ENCODE results near the gene LHFPL6. TPM values are rescaled to one million over a fixed set of nuclear protein-coding genes. Genes with fewer than 3 reads are reported as not detected.

LHFPL6 gene
- total and polyA plus RNA-seq, 10 of the 15 experiments (the other 5 are each of a cell fraction or from before 2014, with no cell fraction given), result 0.11 to 4.6 (median 0.41) TPM

DNA sequence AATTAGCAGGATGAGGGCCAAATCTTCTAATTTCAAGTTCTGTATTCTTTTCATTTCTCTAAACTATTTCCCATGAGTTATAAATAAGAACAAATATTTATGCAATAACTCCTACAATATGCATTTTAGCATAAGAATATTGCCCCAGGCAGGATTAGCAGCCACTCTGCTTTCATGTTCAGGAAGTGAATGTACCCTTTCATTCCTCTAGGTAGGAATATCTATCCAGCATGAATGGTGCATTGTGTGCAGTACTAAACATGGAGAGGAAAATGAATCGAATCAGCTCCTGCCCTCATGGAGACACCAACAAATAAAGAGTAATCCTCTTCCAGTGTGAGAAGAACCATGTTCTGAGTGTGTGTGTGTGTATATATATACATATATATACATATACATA, 41.0 kb downstream of the LHFPL6 start (continued):
- TF ChIP-seq, protein P1, sequence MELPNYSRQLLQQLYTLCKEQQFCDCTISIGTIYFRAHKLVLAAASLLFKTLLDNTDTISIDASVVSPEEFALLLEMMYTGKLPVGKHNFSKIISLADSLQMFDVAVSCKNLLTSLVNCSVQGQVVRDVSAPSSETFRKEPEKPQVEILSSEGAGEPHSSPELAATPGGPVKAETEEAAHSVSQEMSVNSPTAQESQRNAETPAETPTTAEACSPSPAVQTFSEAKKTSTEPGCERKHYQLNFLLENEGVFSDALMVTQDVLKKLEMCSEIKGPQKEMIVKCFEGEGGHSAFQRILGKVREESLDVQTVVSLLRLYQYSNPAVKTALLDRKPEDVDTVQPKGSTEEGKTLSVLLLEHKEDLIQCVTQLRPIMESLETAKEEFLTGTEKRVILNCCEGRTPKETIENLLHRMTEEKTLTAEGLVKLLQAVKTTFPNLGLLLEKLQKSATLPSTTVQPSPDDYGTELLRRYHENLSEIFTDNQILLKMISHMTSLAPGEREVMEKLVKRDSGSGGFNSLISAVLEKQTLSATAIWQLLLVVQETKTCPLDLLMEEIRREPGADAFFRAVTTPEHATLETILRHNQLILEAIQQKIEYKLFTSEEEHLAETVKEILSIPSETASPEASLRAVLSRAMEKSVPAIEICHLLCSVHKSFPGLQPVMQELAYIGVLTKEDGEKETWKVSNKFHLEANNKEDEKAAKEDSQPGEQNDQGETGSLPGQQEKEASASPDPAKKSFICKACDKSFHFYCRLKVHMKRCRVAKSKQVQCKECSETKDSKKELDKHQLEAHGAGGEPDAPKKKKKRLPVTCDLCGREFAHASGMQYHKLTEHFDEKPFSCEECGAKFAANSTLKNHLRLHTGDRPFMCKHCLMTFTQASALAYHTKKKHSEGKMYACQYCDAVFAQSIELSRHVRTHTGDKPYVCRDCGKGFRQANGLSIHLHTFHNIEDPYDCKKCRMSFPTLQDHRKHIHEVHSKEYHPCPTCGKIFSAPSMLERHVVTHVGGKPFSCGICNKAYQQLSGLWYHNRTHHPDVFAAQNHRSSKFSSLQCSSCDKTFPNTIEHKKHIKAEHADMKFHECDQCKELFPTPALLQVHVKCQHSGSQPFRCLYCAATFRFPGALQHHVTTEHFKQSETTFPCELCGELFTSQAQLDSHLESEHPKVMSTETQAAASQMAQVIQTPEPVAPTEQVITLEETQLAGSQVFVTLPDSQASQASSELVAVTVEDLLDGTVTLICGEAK (IDR thresholded peaks at IDR 0.05; ENCODE audit: borderline replicate concordance), result no peak

- BruUV-seq (replicated peaks), result no TSS peak
- Histone ChIP-seq H3K27ac (ENCODE audit: control insufficient read depth, insufficient read depth) (no peak overlapping the region), H3K36me3 (ENCODE audit: control insufficient read depth in 2 of 2, insufficient read depth in 2 of 2, low read length in 1 of 2) (no peaks in the 10 kb centered on the region), H3K4me3 (no peak overlapping the region), H4K20me1 (ENCODE audit: control insufficient read depth, insufficient read depth) (no peaks in the 10 kb centered on the region), H2AFZ (ENCODE audit: control insufficient read depth, low read depth, low read length) (no peak overlapping the region), H3K27me3 (replicated peaks in 1 of 2; ENCODE audit: control insufficient read depth in 2 of 2, insufficient read depth in 2 of 2, low read length in 1 of 2) (no peaks in the 10 kb centered on the region), H3K4me2 (ENCODE audit: control insufficient read depth, insufficient read depth) (no peak overlapping the region), H3K4me1 (ENCODE audit: control insufficient read depth, insufficient read depth, low read length) (no peaks in the 10 kb centered on the region), H3K9ac (ENCODE audit: control insufficient read depth, insufficient read depth, low read length) (no peak overlapping the region), H3K9me3 (replicated peaks; ENCODE audit: control insufficient read depth, insufficient read depth, low read length) (no peaks in the 10 kb centered on the region), H3K79me2 (ENCODE audit: control insufficient read depth, insufficient read depth, low read length) (no peaks in the 10 kb centered on the region)
- ChIA-PET POLR2A (interaction anchor here (0.5 kb wide), 2 partner anchors 38 to 40 kb away, joined by 3 read pairs; no protein-coding TSS in a partner anchor), RAD21 (ENCODE audit: unreplicated experiment) (no interaction called here), CTCF (no interaction called here), SMC1A (ENCODE audit: uncharacterized antibody, unreplicated experiment) (interaction anchor here (1.1 kb wide), 1 partner anchor 108 kb away, joined by 5 read pairs; no protein-coding TSS in a partner anchor)
- FAIRE-seq, result no peak
- no peak for DNase-seq (ENCODE audit: low read depth, low spot score)
- no peak for ATAC-seq
- intact Hi-C loops (cut with micrococcal nuclease; ENCODE audit: unreplicated experiment), result no loop called here
- WGBS (ENCODE audit: insufficient coverage, insufficient replicate concordance, low lambda C conversion rate, missing lambda C conversion rate), result 38% methylated on average over 3 of the region's 3 CpGs
- in situ Hi-C loops (cut with MboI), result no loop called here
- no peak for TF ChIP-seq ATF7 (IDR thresholded peaks at IDR 0.05; ENCODE audit: low read depth)
- no peak for TF ChIP-seq ZNF274 (IDR thresholded peaks at IDR 0.05; ENCODE audit: insufficient read depth, insufficient read length)
- TF ChIP-seq BACH1 (IDR thresholded peaks at IDR 0.05; ENCODE audit: borderline replicate concordance), result no peak
- TF ChIP-seq SREBF1 (IDR thresholded peaks at IDR 0.05; ENCODE audit: low read length), result no peak
- TF ChIP-seq, protein P2, sequence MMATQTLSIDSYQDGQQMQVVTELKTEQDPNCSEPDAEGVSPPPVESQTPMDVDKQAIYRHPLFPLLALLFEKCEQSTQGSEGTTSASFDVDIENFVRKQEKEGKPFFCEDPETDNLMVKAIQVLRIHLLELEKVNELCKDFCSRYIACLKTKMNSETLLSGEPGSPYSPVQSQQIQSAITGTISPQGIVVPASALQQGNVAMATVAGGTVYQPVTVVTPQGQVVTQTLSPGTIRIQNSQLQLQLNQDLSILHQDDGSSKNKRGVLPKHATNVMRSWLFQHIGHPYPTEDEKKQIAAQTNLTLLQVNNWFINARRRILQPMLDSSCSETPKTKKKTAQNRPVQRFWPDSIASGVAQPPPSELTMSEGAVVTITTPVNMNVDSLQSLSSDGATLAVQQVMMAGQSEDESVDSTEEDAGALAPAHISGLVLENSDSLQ (IDR thresholded peaks at IDR 0.05), result no peak
- TF ChIP-seq POU2F2 (IDR thresholded peaks at IDR 0.05; ENCODE audit: borderline replicate concordance, low read depth, low read length), result no peak
- TF ChIP-seq NFIC (IDR thresholded peaks at IDR 0.05; ENCODE audit: low read depth, low read length), result no peak
- no peak for TF ChIP-seq ZNF217 (IDR thresholded peaks at IDR 0.05)
- TF ChIP-seq, protein P3, sequence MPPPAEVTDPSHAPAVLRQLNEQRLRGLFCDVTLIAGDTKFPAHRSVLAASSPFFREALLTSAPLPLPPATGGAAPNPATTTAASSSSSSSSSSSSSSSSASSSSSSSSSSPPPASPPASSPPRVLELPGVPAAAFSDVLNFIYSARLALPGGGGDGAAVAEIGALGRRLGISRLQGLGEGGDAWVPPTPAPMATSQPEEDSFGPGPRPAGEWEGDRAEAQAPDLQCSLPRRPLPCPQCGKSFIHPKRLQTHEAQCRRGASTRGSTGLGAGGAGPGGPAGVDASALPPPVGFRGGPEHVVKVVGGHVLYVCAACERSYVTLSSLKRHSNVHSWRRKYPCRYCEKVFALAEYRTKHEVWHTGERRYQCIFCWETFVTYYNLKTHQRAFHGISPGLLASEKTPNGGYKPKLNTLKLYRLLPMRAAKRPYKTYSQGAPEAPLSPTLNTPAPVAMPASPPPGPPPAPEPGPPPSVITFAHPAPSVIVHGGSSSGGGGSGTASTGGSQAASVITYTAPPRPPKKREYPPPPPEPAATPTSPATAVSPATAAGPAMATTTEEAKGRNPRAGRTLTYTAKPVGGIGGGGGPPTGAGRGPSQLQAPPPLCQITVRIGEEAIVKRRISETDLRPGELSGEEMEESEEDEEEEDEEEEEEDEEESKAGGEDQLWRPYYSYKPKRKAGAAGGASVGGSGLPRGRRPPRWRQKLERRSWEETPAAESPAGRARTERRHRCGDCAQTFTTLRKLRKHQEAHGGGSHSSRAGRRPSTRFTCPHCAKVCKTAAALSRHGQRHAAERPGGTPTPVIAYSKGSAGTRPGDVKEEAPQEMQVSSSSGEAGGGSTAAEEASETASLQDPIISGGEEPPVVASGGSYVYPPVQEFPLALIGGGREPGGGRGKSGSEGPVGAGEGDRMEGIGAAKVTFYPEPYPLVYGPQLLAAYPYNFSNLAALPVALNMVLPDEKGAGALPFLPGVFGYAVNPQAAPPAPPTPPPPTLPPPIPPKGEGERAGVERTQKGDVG (CRISPR knock-in tag; IDR thresholded peaks at IDR 0.05), result no peak
- TF ChIP-seq SMAD1 (IDR thresholded peaks at IDR 0.05; ENCODE audit: low read depth, partially characterized antibody), result no peak
- no peak for TF ChIP-seq E2F4 (IDR thresholded peaks at IDR 0.05; ENCODE audit: low read depth, low read length)
- TF ChIP-seq POLR2AphosphoS2 (IDR thresholded peaks at IDR 0.05; ENCODE audit: low read depth, low read length), result no peak
- no peak for TF ChIP-seq YBX1 (IDR thresholded peaks at IDR 0.05)
- no peak for TF ChIP-seq MTA2 (IDR thresholded peaks at IDR 0.05; ENCODE audit: low read depth)
Measured at GRCh38 chr13:39559847-39560246, 43.1 kb downstream of the LHFPL6 start.
